Measurements from ENCODE around the gene MAP3K2. TPM values are rescaled to one million over a fixed set of nuclear protein-coding genes. Genes with fewer than 3 reads are reported as not detected.
"Not testable (repeated sequence)": the region's sequence is repeated elsewhere in the genome, so short reads cannot be mapped to it uniquely, and the experiment has no call there.

MAP3K2 gene
- total and polyA plus RNA-seq, 4 donors, result 17.7 to 51.0 (median 35.0) TPM

DNA sequence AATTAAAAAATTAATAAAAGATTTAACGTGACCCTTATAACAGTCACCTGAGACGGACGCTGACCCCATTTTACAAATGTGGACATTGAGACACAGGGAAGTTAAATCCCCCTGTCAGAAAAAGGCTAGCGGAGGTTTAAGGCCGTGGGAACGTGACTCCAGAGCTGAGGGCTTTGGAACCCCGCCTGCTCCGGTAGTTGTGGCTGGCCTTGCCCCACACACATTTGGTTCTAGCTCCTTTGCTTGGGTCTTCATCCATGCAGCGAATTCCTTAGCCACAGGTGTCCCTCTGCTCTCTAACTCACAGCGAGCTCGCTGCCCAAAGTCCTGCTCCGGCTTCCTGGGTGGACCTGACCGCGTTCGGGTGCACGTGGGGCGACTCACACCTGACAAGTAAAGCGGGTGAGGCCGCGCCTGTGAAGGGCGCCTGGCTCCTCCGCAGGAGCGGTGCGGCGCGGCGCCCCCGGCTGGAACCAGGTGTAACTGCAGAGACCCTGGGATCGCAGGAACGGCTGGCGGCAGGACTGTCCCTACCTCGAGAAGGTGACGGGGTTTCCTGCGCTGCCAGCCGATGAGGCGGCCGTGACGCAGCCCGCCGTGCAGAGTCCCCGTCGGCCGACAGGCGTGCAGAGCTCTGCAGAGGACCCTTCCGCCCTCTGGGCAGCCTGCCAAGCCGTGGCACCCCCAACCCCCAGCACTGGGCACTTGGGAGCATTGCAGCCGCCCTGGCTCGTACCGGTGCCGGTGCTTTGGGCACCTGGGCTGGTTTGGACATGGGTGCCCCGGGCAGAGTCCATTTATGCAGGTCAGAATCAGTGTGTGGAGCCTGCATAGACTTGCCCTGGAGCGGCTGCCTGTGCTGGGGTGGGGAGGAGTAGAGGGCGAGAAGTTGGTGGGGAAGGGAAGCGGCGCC, 28.1 kb upstream of the MAP3K2 start:
- DNase-seq (ENCODE audit: low read depth in 4 of 6, low spot score in 6 of 6), result peak in 2 of 6 donors; percentile 36 to 57
- no peaks in the 10 kb centered on the region for H3K9me3 ChIP-seq (ENCODE audit: control insufficient read depth, insufficient read depth, low read length)
- WGBS (ENCODE audit: insufficient coverage), result 9% methylated on average over 51 of the region's 55 CpGs
- H3K4me1 ChIP-seq (ENCODE audit: control insufficient read depth, insufficient read depth, low read length), result peaks cover 18% of the 10 kb centered on the region
- no peak overlapping the region for H3K27ac ChIP-seq (ENCODE audit: low read depth, low read length)
- peaks cover 21% of the 10 kb centered on the region for H3K27me3 ChIP-seq (ENCODE audit: control insufficient read depth, insufficient read depth, low read length)
- H3K4me3 ChIP-seq (ENCODE audit: low read depth, low read length), result peak overlapping the region; percentile 25
- H3K36me3 ChIP-seq (ENCODE audit: control insufficient read depth, insufficient read depth, low read length), result no peaks in the 10 kb centered on the region

GRCh38 chr2:127414638-127415592, 27.1 kb upstream of the MAP3K2 start:
- no peak overlapping the region for H3K4me3 ChIP-seq (ENCODE audit: low read depth, low read length)
- H3K27me3 ChIP-seq (ENCODE audit: control insufficient read depth, insufficient read depth, low read length), result peaks cover 21% of the 10 kb centered on the region
- 83% methylated on average over 5 of the region's 13 CpGs for WGBS (ENCODE audit: insufficient coverage)
- H3K27ac ChIP-seq (ENCODE audit: low read depth, low read length), result no peak overlapping the region
- peaks cover 18% of the 10 kb centered on the region for H3K4me1 ChIP-seq (ENCODE audit: control insufficient read depth, insufficient read depth, low read length)
- H3K9me3 ChIP-seq (ENCODE audit: control insufficient read depth, insufficient read depth, low read length), result no peaks in the 10 kb centered on the region
- H3K36me3 ChIP-seq (ENCODE audit: control insufficient read depth, insufficient read depth, low read length), result no peaks in the 10 kb centered on the region
- DNase-seq (ENCODE audit: low read depth in 4 of 6, low spot score in 6 of 6), result no peak

DNA sequence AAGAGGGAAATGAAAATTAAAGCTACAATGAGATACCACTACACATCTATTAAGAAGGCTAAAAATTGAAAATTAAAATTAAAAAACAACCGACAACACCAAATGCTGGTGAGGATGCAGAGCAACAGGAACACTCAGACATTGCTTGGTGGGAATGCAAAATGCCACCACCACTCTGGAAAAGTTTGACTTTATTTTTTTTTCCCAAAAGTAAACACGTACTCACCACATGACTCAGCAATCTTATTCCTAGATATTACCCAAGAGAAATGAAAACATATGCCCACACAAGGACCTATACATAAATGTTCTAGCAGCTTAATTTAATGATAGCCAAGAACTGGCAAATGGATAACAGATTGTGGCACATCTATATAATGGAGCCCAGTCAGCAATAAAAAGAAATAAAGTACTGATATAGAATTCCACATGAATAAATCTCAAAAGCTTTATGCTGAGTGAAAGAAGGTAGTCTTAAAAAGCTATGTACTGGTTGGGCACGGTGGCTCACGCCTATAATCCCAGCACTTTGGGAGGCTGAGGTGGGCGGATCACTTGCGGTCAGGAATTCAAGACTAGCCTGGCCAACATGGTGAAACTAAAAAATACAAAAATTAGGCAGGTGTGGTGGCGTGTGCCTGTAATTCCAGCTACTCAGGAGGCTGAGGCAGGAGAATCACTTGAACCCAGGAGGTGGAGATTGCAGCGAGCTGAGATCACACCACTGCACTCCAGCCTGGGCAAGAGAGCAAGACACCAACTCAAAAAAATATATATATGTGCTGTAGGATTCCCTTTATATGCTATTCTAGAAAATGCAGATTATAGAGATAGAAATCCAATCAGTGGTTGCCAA, 26.2 kb upstream of the MAP3K2 start:
- 81% methylated on average over 5 of the region's 8 CpGs for WGBS (ENCODE audit: insufficient coverage)
- H3K27ac ChIP-seq (ENCODE audit: low read depth, low read length), result no peak overlapping the region
- DNase-seq (ENCODE audit: low read depth in 4 of 6, low spot score in 6 of 6), result no peak
- H3K9me3 ChIP-seq (ENCODE audit: control insufficient read depth, insufficient read depth, low read length), result no peaks in the 10 kb centered on the region
- H3K27me3 ChIP-seq (ENCODE audit: control insufficient read depth, insufficient read depth, low read length), result peaks cover 21% of the 10 kb centered on the region
- H3K4me3 ChIP-seq (ENCODE audit: low read depth, low read length), result no peak overlapping the region
- H3K4me1 ChIP-seq (ENCODE audit: control insufficient read depth, insufficient read depth, low read length), result peaks cover 18% of the 10 kb centered on the region
- H3K36me3 ChIP-seq (ENCODE audit: control insufficient read depth, insufficient read depth, low read length), result no peaks in the 10 kb centered on the region

DNA sequence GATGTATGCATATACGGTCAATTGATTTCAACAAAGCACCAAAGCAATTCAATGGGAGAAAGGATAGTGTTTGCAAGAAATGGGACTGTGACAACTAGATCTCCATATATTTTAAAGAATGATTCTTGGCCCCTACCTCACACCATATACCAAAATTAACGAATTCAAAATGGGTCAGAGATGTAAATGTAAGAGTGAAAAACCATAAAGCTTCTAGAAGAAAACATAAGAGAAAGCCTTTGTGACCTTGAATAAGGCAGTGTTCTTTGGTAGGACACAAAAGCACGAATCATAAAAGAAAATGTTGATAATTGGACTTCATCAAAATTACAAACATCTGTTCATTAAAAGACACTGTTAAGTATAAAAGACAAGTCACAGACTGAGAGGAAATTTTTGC, 25.4 kb upstream of the MAP3K2 start:
- H3K36me3 ChIP-seq (ENCODE audit: control insufficient read depth, insufficient read depth, low read length), result no peaks in the 10 kb centered on the region
- H3K9me3 ChIP-seq (ENCODE audit: control insufficient read depth, insufficient read depth, low read length), result no peaks in the 10 kb centered on the region
- no peak overlapping the region for H3K27ac ChIP-seq (ENCODE audit: low read depth, low read length)
- H3K4me1 ChIP-seq (ENCODE audit: control insufficient read depth, insufficient read depth, low read length), result peaks cover 26% of the 10 kb centered on the region
- peaks cover 21% of the 10 kb centered on the region for H3K27me3 ChIP-seq (ENCODE audit: control insufficient read depth, insufficient read depth, low read length)
- no peak overlapping the region for H3K4me3 ChIP-seq (ENCODE audit: low read depth, low read length)
- no peak for DNase-seq (ENCODE audit: low read depth in 4 of 6, low spot score in 6 of 6)
- no CpG with 5 or more reads among the region's 3 CpGs for WGBS (ENCODE audit: insufficient coverage)

DNA sequence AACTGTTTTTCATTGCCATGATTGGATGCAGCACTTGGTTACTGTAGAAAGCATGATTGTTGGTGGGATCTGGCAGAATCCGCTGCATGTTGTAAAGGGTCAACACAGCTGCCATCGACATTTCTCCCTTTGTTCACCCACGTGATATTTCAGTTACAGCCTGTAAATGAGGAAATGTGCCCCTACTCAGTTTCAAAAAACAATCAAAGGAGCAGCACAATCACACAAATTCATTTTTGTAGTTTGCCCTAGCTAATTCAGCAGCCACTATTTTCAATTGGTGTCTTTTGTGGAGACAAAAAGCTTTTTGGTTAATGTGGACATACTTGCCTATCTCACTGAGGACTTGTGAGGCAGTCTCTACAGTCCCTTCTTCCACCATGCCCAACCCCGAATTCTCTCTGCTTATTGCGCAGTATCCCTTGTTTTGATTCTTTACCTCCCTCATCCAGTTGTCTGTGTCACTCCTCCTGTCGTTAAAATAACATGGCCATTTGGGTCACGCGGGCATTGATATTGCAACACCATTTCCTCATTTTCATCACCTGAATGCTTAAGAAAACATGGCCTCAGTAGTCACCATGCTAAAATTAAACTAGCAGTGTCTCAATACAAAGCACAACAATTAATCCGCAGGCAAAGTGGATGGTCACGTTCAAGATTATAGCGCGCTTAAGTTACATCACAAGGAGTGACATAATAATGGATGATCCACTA, 24.0 kb upstream of the MAP3K2 start:
- Histone ChIP-seq H3K27me3 (ENCODE audit: control insufficient read depth, insufficient read depth, low read length) (peaks cover 17% of the 10 kb centered on the region), H3K36me3 (ENCODE audit: control insufficient read depth, insufficient read depth, low read length) (no peaks in the 10 kb centered on the region), H3K27ac (ENCODE audit: low read depth, low read length) (no peak overlapping the region), H3K4me1 (ENCODE audit: control insufficient read depth, insufficient read depth, low read length) (peaks cover 30% of the 10 kb centered on the region), H3K4me3 (ENCODE audit: low read depth, low read length) (no peak overlapping the region), H3K9me3 (ENCODE audit: control insufficient read depth, insufficient read depth, low read length) (no peaks in the 10 kb centered on the region)
- 91% methylated on average over 7 of the region's 12 CpGs for WGBS (ENCODE audit: insufficient coverage)
- peak in 2 of 6 donors; percentile 6 to 57 for DNase-seq (ENCODE audit: low read depth in 4 of 6, low spot score in 6 of 6)

GRCh38 chr2:127410871-127411652, 23.3 kb upstream of the MAP3K2 start:
- H3K27me3 ChIP-seq (ENCODE audit: control insufficient read depth, insufficient read depth, low read length), result peaks cover 11% of the 10 kb centered on the region
- H3K9me3 ChIP-seq (ENCODE audit: control insufficient read depth, insufficient read depth, low read length), result no peaks in the 10 kb centered on the region
- H3K27ac ChIP-seq (ENCODE audit: low read depth, low read length), result peak overlapping the region; percentile 25
- DNase-seq (ENCODE audit: low read depth in 4 of 6, low spot score in 6 of 6), result peak in 1 of 6 donors; percentile 74
- H3K36me3 ChIP-seq (ENCODE audit: control insufficient read depth, insufficient read depth, low read length), result no peaks in the 10 kb centered on the region
- 32% methylated on average over 4 of the region's 6 CpGs for WGBS (ENCODE audit: insufficient coverage)
- peaks cover 23% of the 10 kb centered on the region for H3K4me1 ChIP-seq (ENCODE audit: control insufficient read depth, insufficient read depth, low read length)
- H3K4me3 ChIP-seq (ENCODE audit: low read depth, low read length), result no peak overlapping the region

DNA sequence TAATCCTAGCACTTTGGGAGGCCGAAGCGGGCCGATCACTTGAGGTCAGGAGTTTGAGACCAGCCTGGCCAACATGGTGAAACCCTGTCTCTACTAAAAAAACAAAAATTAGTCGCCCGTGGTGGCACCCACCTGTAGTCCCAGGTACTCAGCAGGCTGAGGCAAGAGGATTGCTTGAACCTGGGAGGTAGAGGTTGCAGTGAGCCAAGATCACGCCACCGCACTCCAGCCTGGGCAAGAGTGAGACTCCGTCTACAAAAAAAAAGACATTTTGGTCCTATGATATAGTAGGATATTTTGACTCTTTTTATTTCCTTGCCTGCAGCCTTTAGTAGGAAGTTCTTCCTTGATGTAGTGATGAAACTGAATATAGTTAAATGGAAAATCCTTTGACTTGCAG, 21.9 kb upstream of the MAP3K2 start:
- H3K4me1 ChIP-seq (ENCODE audit: control insufficient read depth, insufficient read depth, low read length), result peaks cover 12% of the 10 kb centered on the region
- not testable (repeated sequence) for H3K4me3 ChIP-seq (ENCODE audit: low read depth, low read length); DNase-seq (ENCODE audit: low read depth in 4 of 6, low spot score in 6 of 6); H3K27ac ChIP-seq (ENCODE audit: low read depth, low read length); H3K36me3 ChIP-seq (ENCODE audit: control insufficient read depth, insufficient read depth, low read length); H3K27me3 ChIP-seq (ENCODE audit: control insufficient read depth, insufficient read depth, low read length); H3K9me3 ChIP-seq (ENCODE audit: control insufficient read depth, insufficient read depth, low read length)
- 100% methylated on average over 4 of the region's 8 CpGs for WGBS (ENCODE audit: insufficient coverage)

DNA sequence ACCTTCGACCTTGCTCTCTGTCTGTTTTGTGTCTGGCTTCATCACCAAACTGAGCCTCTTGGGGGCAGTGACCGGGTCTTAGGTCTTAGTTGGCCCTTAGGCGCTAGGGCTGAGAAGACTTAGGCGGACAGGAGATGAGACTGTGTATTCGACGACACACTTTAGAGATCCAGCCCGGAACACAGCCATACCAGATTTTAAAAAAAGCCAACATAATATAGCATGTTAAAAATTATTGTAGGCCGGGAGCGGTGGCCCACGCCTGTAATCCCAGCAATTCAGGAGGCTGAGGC, 21.0 kb upstream of the MAP3K2 start:
- Histone ChIP-seq H3K4me1 (ENCODE audit: control insufficient read depth, insufficient read depth, low read length) (peaks cover 12% of the 10 kb centered on the region), H3K27ac (ENCODE audit: low read depth, low read length) (peak overlapping the region; percentile 57), H3K9me3 (ENCODE audit: control insufficient read depth, insufficient read depth, low read length) (no peaks in the 10 kb centered on the region), H3K27me3 (ENCODE audit: control insufficient read depth, insufficient read depth, low read length) (no peaks in the 10 kb centered on the region), H3K4me3 (ENCODE audit: low read depth, low read length) (peak overlapping the region; percentile 36), H3K36me3 (ENCODE audit: control insufficient read depth, insufficient read depth, low read length) (no peaks in the 10 kb centered on the region)
- no peak for DNase-seq (ENCODE audit: low read depth in 4 of 6, low spot score in 6 of 6)
- 74% methylated on average over 4 of the region's 10 CpGs for WGBS (ENCODE audit: insufficient coverage)

Data from spinal cord (tissue), 10 donors.